AG04450 (cell line): ENCODE results near the gene SLC12A3. TPM values are rescaled to one million over a fixed set of nuclear protein-coding genes. Genes with fewer than 3 reads are reported as not detected.

Experiments
- CTCF ChIA-PET: fragments of 300-600, 350-600 bp; formaldehyde crosslinking; extraction: SDS; loops from one replicate; lab custom pipeline; 2022; ENCODE audit warnings: antibody characterized with exemption, inconsistent platforms; lab: Charles Lee
- POLR2A ChIA-PET: fragments of 350-600 bp; formaldehyde crosslinking; extraction: SDS; loops from one replicate; lab custom pipeline; 2021; ENCODE audit warnings: antibody characterized with exemption, inconsistent platforms; lab: Yijun Ruan, JAX
- DNase-seq: peaks from one replicate; pipeline ENCODE4 v3.0.0-alpha.2; 2011; ENCODE audit warnings: low read depth, low spot score
- H3K27ac ChIP-seq: one replicate; pipeline ENCODE4 v1.5.1; 2012; ENCODE audit warnings: low read depth, low read length, control low read depth
- H3K27me3 ChIP-seq: one replicate; pipeline ENCODE4 v1.6.0; 2012; ENCODE audit warnings: low read length; ENCODE audit not compliant: control insufficient read depth, insufficient read depth
- H3K4me3 ChIP-seq: 2 replicates; pipeline ENCODE4 v1.5.1; 2011; ENCODE audit warnings: mild to moderate bottlenecking, low read depth, low read length, control low read depth
- H3K9me3 ChIP-seq: 2 replicates; pipeline ENCODE4 v1.5.1; 2012; ENCODE audit warnings: low read length; ENCODE audit not compliant: control insufficient read depth, insufficient read depth
- polyA plus RNA-seq: library from polyadenylated mRNA; depleted of rRNA; stranded (reverse); fragments of >200 nt; gene quantifications from 2 replicates; pipeline ENCODE4 v1.2.3, GENCODE V29; 2011
- TF ChIP-seq, protein P1 (sequence below): IDR thresholded peaks from 2 replicates; pipeline ENCODE4 v1.5.1; 2011; ENCODE audit warnings: low read depth, low read length, control low read depth, inconsistent platforms

Gene SLC12A3
- polyA plus RNA-seq, 1 experiment: not detected

DNA sequence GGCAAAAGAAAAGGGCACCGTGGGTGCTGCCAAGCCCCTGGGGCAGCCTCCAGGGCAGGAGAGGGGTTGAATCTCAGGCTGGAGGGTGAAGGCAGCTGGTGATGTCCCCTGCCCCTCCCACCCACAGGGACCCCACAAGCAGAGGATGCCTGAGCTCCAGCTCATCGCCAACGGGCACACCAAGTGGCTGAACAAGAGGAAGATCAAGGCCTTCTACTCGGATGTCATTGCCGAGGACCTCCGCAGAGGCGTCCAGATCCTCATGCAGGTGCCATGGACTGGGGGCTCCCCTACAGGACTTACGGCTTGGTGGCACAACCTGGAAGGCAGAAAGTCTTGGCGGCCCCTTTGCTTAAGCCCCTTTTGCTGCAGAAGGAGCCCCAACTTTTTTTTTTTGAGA, 21.8 kb downstream of the SLC12A3 start:
- H3K27ac ChIP-seq: no peak overlapping the region
- no peak overlapping the region for H3K4me3 ChIP-seq
- no peak for DNase-seq
- POLR2A ChIA-PET: no interaction called here
- H3K27me3 ChIP-seq: peaks cover 2% of the 10 kb centered on the region
- CTCF ChIA-PET: no interaction called here
- TF ChIP-seq, protein P1, sequence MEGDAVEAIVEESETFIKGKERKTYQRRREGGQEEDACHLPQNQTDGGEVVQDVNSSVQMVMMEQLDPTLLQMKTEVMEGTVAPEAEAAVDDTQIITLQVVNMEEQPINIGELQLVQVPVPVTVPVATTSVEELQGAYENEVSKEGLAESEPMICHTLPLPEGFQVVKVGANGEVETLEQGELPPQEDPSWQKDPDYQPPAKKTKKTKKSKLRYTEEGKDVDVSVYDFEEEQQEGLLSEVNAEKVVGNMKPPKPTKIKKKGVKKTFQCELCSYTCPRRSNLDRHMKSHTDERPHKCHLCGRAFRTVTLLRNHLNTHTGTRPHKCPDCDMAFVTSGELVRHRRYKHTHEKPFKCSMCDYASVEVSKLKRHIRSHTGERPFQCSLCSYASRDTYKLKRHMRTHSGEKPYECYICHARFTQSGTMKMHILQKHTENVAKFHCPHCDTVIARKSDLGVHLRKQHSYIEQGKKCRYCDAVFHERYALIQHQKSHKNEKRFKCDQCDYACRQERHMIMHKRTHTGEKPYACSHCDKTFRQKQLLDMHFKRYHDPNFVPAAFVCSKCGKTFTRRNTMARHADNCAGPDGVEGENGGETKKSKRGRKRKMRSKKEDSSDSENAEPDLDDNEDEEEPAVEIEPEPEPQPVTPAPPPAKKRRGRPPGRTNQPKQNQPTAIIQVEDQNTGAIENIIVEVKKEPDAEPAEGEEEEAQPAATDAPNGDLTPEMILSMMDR: no peak
- H3K9me3 ChIP-seq: no peaks in the 10 kb centered on the region

DNA sequence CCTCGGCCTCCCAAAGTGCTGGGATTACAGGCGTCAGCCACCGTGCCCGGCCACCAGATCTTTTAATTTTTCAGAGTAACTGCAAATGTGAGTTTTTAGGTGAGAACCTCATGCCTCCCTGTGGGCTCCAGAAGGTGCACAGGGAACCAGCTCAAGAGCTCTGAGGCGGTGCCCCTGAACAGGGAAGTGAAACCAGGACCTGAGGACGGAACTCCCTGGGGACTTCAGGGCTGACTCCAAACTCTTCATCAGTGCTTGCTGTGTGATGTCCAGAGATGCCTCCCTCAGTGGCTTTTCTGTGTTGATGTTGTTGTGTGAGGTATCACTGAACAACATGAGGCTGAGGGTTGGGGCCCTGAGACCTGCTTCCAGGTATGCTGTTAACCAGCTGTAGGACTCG, 23.8 kb downstream of the SLC12A3 start:
- TF ChIP-seq, protein P1: no peak
- H3K27me3 ChIP-seq: peaks cover 6% of the 10 kb centered on the region
- H3K9me3 ChIP-seq: no peaks in the 10 kb centered on the region; the same call in 1 of the 2 replicates
- DNase-seq: no peak
- no peak overlapping the region for H3K4me3 ChIP-seq
- ChIA-PET CTCF (no interaction called here), POLR2A (no interaction called here)
- no peak overlapping the region for H3K27ac ChIP-seq

DNA sequence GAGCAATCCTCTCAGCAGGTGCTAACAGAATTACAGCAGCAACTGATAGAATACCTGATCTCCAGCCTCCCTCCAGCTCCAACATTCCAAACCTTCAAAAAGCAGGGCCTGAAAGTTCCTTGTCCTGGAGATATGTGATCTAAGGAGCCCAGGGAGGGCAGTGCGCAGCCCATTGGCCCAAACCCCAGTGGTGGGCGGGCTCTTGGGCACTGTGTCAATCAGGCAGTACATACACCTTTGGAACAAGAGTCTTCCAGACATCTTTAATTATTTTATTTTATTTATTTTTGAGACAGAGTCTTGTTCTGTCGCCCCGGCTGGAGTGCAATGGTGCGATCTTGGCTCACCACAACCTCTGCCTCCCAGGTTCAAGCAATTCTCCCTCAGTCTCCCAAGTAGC, 24.2 kb downstream of the SLC12A3 start:
- ChIA-PET POLR2A (no interaction called here), CTCF (no interaction called here)
- no peak for DNase-seq
- Histone ChIP-seq H3K27me3 (peaks cover 6% of the 10 kb centered on the region), H3K27ac (no peak overlapping the region), H3K9me3 (no peaks in the 10 kb centered on the region; the same call in 1 of the 2 replicates), H3K4me3 (no peak overlapping the region)
- TF ChIP-seq, protein P1: no peak

DNA sequence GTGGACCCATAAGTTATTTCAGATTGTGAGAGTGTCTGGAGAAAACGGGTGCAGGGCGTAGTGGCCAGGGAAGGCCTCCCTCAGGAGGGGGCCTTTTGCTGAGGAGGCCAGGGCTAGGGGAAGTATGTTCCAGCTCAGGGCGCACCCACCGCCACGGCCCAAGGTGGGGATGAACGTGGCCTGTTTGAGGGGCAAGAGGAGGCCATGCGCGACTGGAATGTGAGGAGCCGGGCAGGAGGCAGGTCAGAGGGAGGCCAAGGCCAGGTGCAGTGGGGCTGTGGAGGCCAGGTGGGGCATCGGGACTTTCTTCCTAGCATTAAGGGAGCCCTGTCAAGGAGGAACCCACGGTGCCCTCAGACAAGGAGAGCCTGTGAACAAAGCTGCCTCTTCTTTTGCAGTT, 26.7 kb downstream of the SLC12A3 start:
- CTCF ChIA-PET: no interaction called here
- Histone ChIP-seq H3K9me3 (no peaks in the 10 kb centered on the region; the same call in 1 of the 2 replicates), H3K4me3 (no peak overlapping the region), H3K27me3 (peaks cover 8% of the 10 kb centered on the region), H3K27ac (no peak overlapping the region)
- POLR2A ChIA-PET: interaction anchor here (0.7 kb wide), 1 partner anchor 63 kb away, joined by 3 read pairs; no protein-coding TSS in a partner anchor
- DNase-seq: no peak
- TF ChIP-seq, protein P1: no peak

DNA sequence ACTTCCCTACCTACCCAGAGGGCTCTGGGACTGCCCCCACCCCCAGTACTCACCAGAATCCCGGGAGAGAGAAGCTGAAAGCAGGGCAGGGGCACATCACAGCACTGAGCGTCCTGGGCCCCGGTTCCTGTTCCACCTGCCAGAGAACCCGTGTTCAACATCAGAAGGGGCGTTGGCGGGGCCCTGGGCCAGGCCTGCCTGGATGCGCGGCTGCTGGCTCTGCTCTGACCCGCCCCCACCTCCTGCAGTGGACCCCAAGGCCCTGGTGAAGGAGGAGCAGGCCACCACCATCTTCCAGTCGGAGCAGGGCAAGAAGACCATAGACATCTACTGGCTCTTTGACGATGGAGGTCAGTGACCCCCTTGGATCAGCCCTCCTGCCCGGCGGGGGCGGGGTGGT, 27.7 kb downstream of the SLC12A3 start:
- DNase-seq: no peak
- TF ChIP-seq, protein P1: no peak
- ChIA-PET CTCF (no interaction called here), POLR2A (no interaction called here)
- Histone ChIP-seq H3K27me3 (peaks cover 14% of the 10 kb centered on the region), H3K27ac (no peak overlapping the region), H3K9me3 (no peaks in the 10 kb centered on the region; the same call in 1 of the 2 replicates), H3K4me3 (no peak overlapping the region)
